Activated B cell treated with CpG ODN at 0.5 μM for 24 hours (primary cell): ENCODE data around the gene PLN. TPM values are rescaled to one million over a fixed set of nuclear protein-coding genes. Genes with fewer than 3 reads are reported as not detected.

Source experiments
- ATAC-seq: fragments of 200-7000 bp; cut with Tn5 transposase; one replicate; pipeline ENCODE4 v1.10.0; 2021; ENCODE audit warnings: low read depth, mild to moderate bottlenecking, moderate library complexity
- CTCF ChIA-PET: fragments of 350-600 bp; sonication (Branson Sonifier 250); formaldehyde crosslinking; loops from one replicate; lab custom pipeline; 2021; ENCODE audit warnings: antibody characterized with exemption; lab: Charles Lee
- POLR2A ChIA-PET: fragments of 350-600 bp; sonication (Branson Sonifier 250); formaldehyde crosslinking; loops from one replicate; lab custom pipeline; 2021; ENCODE audit warnings: antibody characterized with exemption; lab: Charles Lee
- DNase-seq: peaks from one replicate; pipeline ENCODE4 v3.0.0; 2022
- H3K27ac Mint-ChIP-seq: one replicate; pipeline ENCODE4 v1.8.0; 2020; ENCODE audit warnings: mixed read lengths
- H3K27me3 Mint-ChIP-seq: one replicate; pipeline ENCODE4 v1.8.0; 2021; ENCODE audit warnings: mixed read lengths
- H3K36me3 Mint-ChIP-seq: one replicate; pipeline ENCODE4 v1.8.0; 2021; ENCODE audit warnings: low read depth, mixed read lengths
- H3K4me1 Mint-ChIP-seq: one replicate; pipeline ENCODE4 v1.8.0; 2021; ENCODE audit warnings: mixed read lengths
- H3K4me3 Mint-ChIP-seq: one replicate; pipeline ENCODE4 v1.8.0; 2020; ENCODE audit warnings: mild to moderate bottlenecking, mixed read lengths
- H3K9me3 Mint-ChIP-seq: one replicate; pipeline ENCODE4 v1.8.0; 2020; ENCODE audit warnings: mixed read lengths
- CTCF ChIP-seq: fragments of 200-600 bp; IDR thresholded peaks from one replicate; pipeline ENCODE4 v1.8.0; 2022; ENCODE audit warnings: antibody characterized with exemption, mild to moderate bottlenecking
- intact Hi-C: fragments of 100-400 bp; cut with micrococcal nuclease; formaldehyde crosslinking; loops from one replicate; pipeline ENCODE4 v1.15.1; 2024
- total RNA-seq: library from RNA; stranded (reverse); gene quantifications from 2 replicates; pipeline ENCODE4 v1.2.3, GENCODE V29; 2022

The PLN gene
- total RNA-seq, 1 donor from 2014 or later: not detected

- H3K36me3 Mint-ChIP-seq: peaks cover 4% of the 10 kb centered on the region
- H3K9me3 Mint-ChIP-seq: no peaks in the 10 kb centered on the region
- ATAC-seq (peak; percentile 94), DNase-seq (peak; percentile 16)
- no peak overlapping the region for H3K27ac Mint-ChIP-seq
- peaks cover 8% of the 10 kb centered on the region for H3K4me1 Mint-ChIP-seq
- no peaks in the 10 kb centered on the region for H3K27me3 Mint-ChIP-seq
- POLR2A ChIA-PET: interaction anchor here (0.7 to 1.0 kb wide), 2 partner anchors 15 to 86 kb away, joined by 3 to 4 read pairs; partner anchors contain the start of gene CEP85L
- CTCF ChIA-PET: interaction anchor here (0.6 to 4.9 kb wide), 49 partner anchors 9 to 544 kb away, joined by 3 to 85 read pairs (median 5); partner anchors contain the start of gene FAM184A
- intact Hi-C loops: loop anchor here (1.0 to 10.0 kb wide), 7 partner anchors 53 to 545 kb away; partner anchors contain the start of genes ASF1A and MCM9
- H3K4me3 Mint-ChIP-seq: no peak overlapping the region
- no peak for TF ChIP-seq CTCF
Measured at GRCh38 chr6:118565311-118565960, 17.3 kb downstream of the PLN start.

DNA sequence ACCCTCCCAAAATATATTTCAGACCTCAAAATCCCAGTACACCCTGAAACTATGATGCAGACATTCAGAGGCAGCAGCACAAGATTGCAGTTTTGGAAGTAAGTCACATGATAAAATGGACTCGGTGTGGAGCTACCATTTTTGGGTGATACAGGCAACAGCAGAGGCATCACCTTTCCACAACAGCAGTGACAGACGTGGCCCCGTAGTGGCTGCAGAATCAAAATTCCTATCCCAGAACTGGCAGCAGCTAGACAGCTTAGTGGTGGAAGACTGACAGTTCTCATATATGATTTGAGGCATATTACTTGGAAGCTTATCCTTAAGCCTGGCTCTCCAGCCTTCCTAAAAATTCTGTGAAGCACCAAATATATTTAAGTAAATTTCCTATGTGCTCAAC, 19.9 kb downstream of the PLN start:
- intact Hi-C loops: loop anchor here (10.0 kb wide), 1 partner anchor 367 kb away; the partner anchor contains the start of gene MCM9
- no peak for DNase-seq
- Mint-ChIP-seq H3K4me1 (peaks cover 8% of the 10 kb centered on the region), H3K36me3 (peaks cover 6% of the 10 kb centered on the region), H3K9me3 (no peaks in the 10 kb centered on the region), H3K27ac (no peak overlapping the region), H3K4me3 (no peak overlapping the region), H3K27me3 (no peaks in the 10 kb centered on the region)
- no peak for TF ChIP-seq CTCF
- no peak for ATAC-seq
- CTCF ChIA-PET: interaction anchor here (0.6 to 1.2 kb wide), 4 partner anchors 211 to 1789 kb away, joined by 3 to 4 read pairs (median 4); no protein-coding TSS in a partner anchor
- POLR2A ChIA-PET: no interaction called here

GRCh38 chr6:118569498-118569897, 21.4 kb downstream of the PLN start:
- no peak for ATAC-seq
- peaks cover 5% of the 10 kb centered on the region for H3K9me3 Mint-ChIP-seq
- intact Hi-C loops: loop anchor here (10.0 kb wide), 1 partner anchor 365 kb away; the partner anchor contains the start of gene MCM9
- TF ChIP-seq CTCF: no peak
- no peak for DNase-seq
- ChIA-PET POLR2A (no interaction called here), CTCF (no interaction called here)
- peaks cover 16% of the 10 kb centered on the region for H3K36me3 Mint-ChIP-seq
- peaks cover 8% of the 10 kb centered on the region for H3K4me1 Mint-ChIP-seq
- H3K27me3 Mint-ChIP-seq: no peaks in the 10 kb centered on the region
- no peak overlapping the region for H3K4me3 Mint-ChIP-seq
- H3K27ac Mint-ChIP-seq: no peak overlapping the region

DNA sequence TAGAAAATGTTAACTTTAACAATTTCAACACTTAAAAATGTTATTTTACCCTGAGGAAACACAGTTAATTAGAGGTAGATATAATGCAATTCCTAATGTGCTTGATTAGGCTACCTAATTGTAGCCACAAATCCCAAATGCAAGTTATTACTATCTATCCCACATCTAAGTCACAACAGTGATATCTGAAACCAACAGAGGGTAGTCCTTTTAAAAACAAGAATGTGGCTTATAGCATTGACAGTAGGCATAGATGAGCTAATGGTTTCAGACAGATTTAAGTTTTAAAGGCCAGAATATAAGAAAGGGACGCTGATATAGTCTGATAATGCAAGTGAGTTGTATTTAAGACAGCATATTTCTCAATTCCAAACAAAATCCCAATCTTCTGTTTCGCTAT, 23.0 kb downstream of the PLN start:
- CTCF ChIA-PET: interaction anchor here (0.9 kb wide), 1 partner anchor 229 kb away, joined by 3 read pairs; no protein-coding TSS in a partner anchor
- H3K27me3 Mint-ChIP-seq: no peaks in the 10 kb centered on the region

More for the DNA sequence above, 23.0 kb downstream of the PLN start:
- Mint-ChIP-seq H3K27ac (no peak overlapping the region), H3K4me3 (no peak overlapping the region), H3K4me1 (no peaks in the 10 kb centered on the region), H3K9me3 (peaks cover 19% of the 10 kb centered on the region), H3K36me3 (peaks cover 28% of the 10 kb centered on the region)
- ATAC-seq (no peak), DNase-seq (no peak)
- POLR2A ChIA-PET: no interaction called here
- intact Hi-C loops: no loop called here
- TF ChIP-seq CTCF: no peak
